Bronchial epithelial cell (primary cell): Measurements from ENCODE around the gene GDF15. TPM values are rescaled to one million over a fixed set of nuclear protein-coding genes. Genes with fewer than 3 reads are reported as not detected.
A peak's percentile ranks its signal among the peaks of the same experiment; 100 is the strongest.

ENCODE experiments used
- DNase-seq: peaks from one replicate; pipeline ENCODE4 v3.0.0-alpha.2; 2010; ENCODE audit warnings: low read depth
- FAIRE-seq: peaks from 2 replicates; lab custom pipeline; 2011; peaks lifted over from hg19 to GRCh38; lab: Jason Lieb, UNC
- H3K27me3 ChIP-seq: 2 replicates; pipeline ENCODE4 v1.5.1; 2011; ENCODE audit warnings: low read length; ENCODE audit not compliant: control insufficient read depth, insufficient read depth
- H3K36me3 ChIP-seq: 2 replicates; pipeline ENCODE4 v1.5.1; 2011; ENCODE audit warnings: low read length; ENCODE audit not compliant: control insufficient read depth, insufficient read depth
- H3K4me3 ChIP-seq: 2 replicates; pipeline ENCODE4 v1.5.1; 2011; ENCODE audit warnings: mild to moderate bottlenecking, low read depth, low read length, control low read depth
- total RNA-seq: library from RNA; depleted of rRNA; stranded (reverse); fragments of >200 nt; gene quantifications from 2 replicates; pipeline ENCODE4 v1.2.1, GENCODE V29; 2014
- TF ChIP-seq, protein P1 (sequence below): IDR thresholded peaks from 2 replicates; pipeline ENCODE4 v1.5.1; 2011; ENCODE audit warnings: mild to moderate bottlenecking, moderate library complexity, low read length, control low read depth, inconsistent platforms; ENCODE audit not compliant: insufficient read depth, severe bottlenecking

Gene GDF15
- total RNA-seq, 1 donor from 2014 or later: 123 TPM

DNA sequence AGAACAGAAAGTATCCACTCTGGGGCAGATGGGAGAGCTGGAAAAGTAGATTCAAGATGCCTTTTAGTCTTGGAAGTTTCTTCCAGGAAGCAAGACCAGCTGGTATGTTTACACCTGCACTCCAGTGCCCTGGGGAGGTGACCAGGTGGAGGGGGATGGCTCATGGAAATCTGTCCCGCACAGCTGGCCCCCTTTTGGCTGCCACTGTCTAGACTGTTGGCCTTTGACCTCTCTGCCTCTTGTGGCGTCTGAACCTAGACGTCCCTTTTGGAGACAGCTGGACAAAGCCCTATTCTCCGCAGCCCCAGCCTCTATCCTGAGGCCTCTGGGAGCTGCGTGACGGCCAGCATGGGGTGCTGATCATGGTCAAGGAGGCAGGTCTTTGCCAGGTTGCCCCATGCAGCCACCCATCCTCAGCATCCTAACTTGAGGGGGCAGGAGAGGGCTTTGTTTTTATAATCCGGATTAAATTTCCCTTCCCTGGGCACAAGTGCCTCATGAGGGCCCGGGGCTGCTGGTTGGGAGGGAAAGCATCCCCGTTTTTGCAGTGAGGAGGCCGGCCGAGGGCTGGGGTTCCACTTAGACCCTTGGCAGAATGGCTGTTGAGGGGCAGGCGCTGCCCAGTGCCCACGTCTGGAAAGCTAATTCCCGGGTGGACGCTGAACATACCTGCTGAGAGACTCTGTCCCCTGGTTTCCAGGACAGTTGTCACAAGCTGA is 17.3 kb upstream of the GDF15 start:
- FAIRE-seq: no peak
- Histone ChIP-seq H3K27me3 (no peaks in the 10 kb centered on the region), H3K36me3 (no peaks in the 10 kb centered on the region), H3K4me3 (no peak overlapping the region)
- TF ChIP-seq, protein P1, sequence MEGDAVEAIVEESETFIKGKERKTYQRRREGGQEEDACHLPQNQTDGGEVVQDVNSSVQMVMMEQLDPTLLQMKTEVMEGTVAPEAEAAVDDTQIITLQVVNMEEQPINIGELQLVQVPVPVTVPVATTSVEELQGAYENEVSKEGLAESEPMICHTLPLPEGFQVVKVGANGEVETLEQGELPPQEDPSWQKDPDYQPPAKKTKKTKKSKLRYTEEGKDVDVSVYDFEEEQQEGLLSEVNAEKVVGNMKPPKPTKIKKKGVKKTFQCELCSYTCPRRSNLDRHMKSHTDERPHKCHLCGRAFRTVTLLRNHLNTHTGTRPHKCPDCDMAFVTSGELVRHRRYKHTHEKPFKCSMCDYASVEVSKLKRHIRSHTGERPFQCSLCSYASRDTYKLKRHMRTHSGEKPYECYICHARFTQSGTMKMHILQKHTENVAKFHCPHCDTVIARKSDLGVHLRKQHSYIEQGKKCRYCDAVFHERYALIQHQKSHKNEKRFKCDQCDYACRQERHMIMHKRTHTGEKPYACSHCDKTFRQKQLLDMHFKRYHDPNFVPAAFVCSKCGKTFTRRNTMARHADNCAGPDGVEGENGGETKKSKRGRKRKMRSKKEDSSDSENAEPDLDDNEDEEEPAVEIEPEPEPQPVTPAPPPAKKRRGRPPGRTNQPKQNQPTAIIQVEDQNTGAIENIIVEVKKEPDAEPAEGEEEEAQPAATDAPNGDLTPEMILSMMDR: no peak
- DNase-seq: no peak

DNA sequence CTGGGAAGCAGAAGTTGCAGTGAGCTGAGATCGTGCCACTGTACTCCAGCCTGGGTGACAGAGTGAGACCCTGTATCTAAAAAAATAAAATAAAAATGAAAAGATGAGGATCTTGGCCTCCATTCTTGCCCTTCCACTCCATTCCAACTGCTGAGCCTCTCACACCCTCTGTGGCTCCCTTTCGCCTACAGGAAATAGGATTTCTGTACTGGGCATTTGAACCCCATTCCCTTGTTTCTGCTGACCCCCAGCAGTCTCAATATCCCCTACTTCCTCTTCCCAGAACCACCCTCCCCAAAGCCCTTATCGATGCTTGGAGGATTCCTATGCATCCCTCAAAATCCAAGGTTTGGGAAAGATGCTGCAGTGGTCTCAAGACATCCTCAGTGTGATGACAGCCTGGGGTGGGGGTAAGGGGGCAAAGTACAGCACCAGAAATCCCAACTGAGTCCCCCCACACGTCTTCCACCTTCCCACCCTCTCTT is 12.5 kb upstream of the GDF15 start:
- Histone ChIP-seq H3K27me3 (no peaks in the 10 kb centered on the region), H3K4me3 (no peak overlapping the region), H3K36me3 (no peaks in the 10 kb centered on the region)
- FAIRE-seq: no peak
- DNase-seq: no peak
- TF ChIP-seq, protein P1: no peak

DNA sequence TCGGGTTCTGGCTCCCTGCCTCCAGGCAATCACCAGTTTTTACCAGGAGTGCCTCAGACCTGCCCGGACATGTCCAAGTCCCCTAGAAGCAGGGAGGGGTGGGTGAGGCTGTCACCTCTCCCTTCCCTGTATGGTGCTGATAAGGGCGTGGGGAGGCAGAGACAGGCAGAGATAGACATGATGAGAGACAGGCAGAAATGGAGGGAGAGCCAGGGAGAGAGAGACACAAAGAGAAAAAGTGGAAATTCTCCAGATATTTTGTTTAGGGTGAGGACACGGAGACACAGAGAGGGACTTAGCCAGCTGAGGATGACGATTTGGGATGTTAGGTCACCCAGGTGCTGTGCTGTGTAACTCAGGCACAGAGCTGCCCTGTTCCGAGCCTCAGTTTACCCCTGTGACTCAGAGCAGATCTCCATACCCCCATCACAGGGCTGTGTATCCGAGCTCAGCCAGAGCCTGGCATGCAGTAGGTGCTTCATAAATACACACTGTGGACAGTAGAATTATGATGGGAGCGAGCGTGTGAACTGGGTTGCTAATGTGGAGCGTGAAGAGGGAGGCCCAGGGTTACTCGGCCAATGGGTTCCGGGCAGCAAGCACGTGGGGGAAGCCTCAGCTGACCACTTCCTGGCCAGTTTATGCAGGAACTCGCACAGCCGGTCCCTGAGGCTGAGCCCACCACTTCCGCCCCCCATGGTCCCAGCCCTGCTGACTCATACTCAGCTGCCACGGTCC is 11.9 kb upstream of the GDF15 start:
- FAIRE-seq: no peak
- Histone ChIP-seq H3K27me3 (no peaks in the 10 kb centered on the region), H3K4me3 (no peak overlapping the region), H3K36me3 (no peaks in the 10 kb centered on the region)
- TF ChIP-seq, protein P1: no peak
- peak; percentile 74 for DNase-seq

DNA sequence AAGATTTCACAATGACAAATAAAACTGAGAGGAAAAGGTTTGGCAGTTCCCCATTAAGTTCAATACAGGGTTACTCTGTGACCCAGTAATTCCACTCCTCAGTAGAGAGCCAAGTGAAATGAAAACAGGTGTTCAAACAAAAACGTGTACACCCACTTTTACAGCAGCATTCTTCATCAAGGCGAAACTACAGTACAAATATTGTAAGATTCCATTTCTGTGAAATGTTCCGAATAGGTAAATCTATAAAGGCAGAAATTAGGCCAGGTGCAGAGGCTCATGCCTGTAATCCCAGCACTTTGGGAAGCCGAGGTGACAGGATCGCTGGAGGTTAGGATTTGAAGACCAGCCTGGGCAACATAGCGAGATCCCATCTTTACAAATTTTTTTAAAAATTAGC is 8.9 kb upstream of the GDF15 start:
- no peaks in the 10 kb centered on the region for H3K27me3 ChIP-seq
- FAIRE-seq (no peak), DNase-seq (no peak)
- H3K4me3 ChIP-seq: no peak overlapping the region
- TF ChIP-seq, protein P1: no peak
- no peaks in the 10 kb centered on the region for H3K36me3 ChIP-seq

DNA sequence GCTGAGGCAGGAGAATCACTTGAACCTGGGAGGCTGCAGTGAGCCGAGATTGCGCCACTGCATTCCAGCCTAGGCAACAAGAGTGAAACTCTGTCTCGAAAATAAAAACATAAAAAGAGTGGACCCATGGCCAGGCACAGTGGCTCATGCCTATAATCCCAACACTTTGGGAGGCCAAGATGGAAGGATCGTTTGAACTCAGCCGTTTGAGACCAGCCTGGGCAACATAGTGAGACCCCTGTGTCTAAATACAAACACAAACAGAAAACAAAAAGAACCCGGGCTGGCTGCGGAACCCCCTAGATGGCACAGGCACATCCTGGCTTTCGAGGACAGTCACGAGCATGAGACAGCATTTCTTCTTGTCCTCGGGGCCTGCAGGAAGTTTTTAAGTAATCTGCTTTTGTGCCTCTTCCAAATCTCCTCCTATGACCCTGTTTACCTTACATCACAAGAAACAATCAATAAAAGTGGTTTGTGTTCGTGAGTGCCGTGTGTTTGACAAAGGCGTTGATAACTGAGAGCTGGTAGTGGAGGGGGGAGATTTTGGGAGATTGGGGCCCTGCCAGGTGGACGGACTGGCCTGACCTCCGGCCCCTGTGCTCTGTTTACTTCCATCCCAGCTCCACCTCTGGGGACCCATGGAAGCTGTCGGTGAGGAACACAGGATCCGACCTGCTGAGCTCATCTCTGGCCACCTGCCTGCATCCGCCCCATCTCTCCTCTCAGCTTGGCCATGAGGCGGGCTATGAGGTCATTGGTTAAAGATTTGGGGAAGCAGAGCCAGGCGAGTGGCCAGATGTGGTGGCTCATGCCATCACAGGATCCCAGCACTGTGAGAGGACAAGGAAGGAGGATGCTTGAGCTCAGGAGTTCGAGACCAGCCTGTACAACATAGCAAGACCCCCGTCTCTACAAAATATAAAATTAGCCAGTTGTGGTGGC is 5.9 kb upstream of the GDF15 start:
- FAIRE-seq (no peak), DNase-seq (peak; percentile 68)
- H3K27me3 ChIP-seq: no peaks in the 10 kb centered on the region
- no peaks in the 10 kb centered on the region for H3K36me3 ChIP-seq
- H3K4me3 ChIP-seq: no peak overlapping the region
- TF ChIP-seq, protein P1: no peak
